ENCODE results near the gene CCDC127.
A peak's percentile ranks its signal among the peaks of the same experiment; 100 is the strongest.
"Not testable (repeated sequence)": the region's sequence is repeated elsewhere in the genome, so short reads cannot be mapped to it uniquely, and the experiment has no call there.

The CCDC127 gene

GRCh38 chr5:203246-203930, 14.6 kb downstream of the CCDC127 start:
- DNase-seq = no peak

- no peak for DNase-seq
Measured at GRCh38 chr5:201672-202071, 16.3 kb downstream of the CCDC127 start.

GRCh38 chr5:200985-201384, 17.0 kb downstream of the CCDC127 start:
- no peak for DNase-seq

GRCh38 chr5:199950-200645, 17.9 kb downstream of the CCDC127 start:
- no peak for DNase-seq

- DNase-seq = no peak
Measured at GRCh38 chr5:199197-199949, 18.6 kb downstream of the CCDC127 start.

- no peak for DNase-seq
Measured at GRCh38 chr5:198516-199196, 19.3 kb downstream of the CCDC127 start.

- no peak for DNase-seq
Measured at GRCh38 chr5:197892-198489, 20.0 kb downstream of the CCDC127 start.

GRCh38 chr5:197031-197430, 20.9 kb downstream of the CCDC127 start:
- not testable (repeated sequence) for DNase-seq

GRCh38 chr5:196350-196749, 21.6 kb downstream of the CCDC127 start:
- DNase-seq = no peak

GRCh38 chr5:195401-196160, 22.4 kb downstream of the CCDC127 start:
- DNase-seq = no peak

- DNase-seq = no peak
Measured at GRCh38 chr5:194603-195209, 23.2 kb downstream of the CCDC127 start.

- no peak for DNase-seq
Measured at GRCh38 chr5:194102-194501, 23.9 kb downstream of the CCDC127 start.

GRCh38 chr5:192970-193831, 24.8 kb downstream of the CCDC127 start:
- no peak for DNase-seq

GRCh38 chr5:192691-192969, 25.3 kb downstream of the CCDC127 start:
- DNase-seq = no peak

- DNase-seq = no peak
Measured at GRCh38 chr5:191949-192690, 25.8 kb downstream of the CCDC127 start.

GRCh38 chr5:191036-191948, 26.7 kb downstream of the CCDC127 start, which contains the start of gene LRRC14B:
Gene LRRC14B (plus strand): TSS chr5:191495. CDS start chr5:191539, 44 bp downstream.
- DNase-seq = peak; percentile 64

GRCh38 chr5:190366-191035, 27.5 kb downstream of the CCDC127 start:
- DNase-seq = peak; percentile 68

- peak; percentile 16 for DNase-seq
Measured at GRCh38 chr5:189976-190365, 28.0 kb downstream of the CCDC127 start.
